ENCODE data around the gene GLRA3.

Gene GLRA3

DNA sequence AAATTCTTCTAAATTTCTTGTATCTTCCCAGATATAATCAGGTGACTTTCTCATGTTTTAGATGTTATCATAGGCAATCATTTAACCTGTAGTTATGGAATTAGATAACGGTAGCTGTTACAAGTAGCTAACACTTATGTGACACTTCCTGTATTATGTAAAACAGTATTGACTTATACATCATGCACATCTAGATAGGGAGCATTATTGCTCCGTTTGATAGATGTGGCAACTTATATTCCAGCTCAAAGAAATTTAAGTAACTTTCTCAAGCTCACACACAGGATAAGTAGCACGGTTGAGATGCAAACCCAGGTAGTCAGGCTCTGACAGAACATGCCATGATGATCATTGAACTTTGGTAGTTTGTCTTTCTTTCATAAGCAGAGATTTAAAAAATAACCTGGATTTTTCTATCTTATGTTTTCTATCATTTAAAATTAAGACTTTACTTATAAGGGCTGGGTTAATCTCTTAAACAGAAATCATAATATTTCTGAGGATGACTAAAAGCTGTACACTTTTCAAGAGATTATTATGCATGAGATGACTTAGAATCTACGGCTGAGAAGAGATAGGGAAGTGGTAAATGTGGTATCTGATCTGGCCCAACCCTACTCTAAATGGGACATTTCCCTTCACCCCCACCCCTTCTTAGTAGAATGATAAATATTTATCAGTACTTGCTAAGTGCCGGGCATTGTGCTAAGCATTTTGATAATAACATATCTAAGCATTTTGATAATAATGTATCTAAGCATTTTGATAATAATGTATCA, 237.6 kb downstream of the GLRA3 start:
- peak; percentile 23 for DNase-seq

DNA sequence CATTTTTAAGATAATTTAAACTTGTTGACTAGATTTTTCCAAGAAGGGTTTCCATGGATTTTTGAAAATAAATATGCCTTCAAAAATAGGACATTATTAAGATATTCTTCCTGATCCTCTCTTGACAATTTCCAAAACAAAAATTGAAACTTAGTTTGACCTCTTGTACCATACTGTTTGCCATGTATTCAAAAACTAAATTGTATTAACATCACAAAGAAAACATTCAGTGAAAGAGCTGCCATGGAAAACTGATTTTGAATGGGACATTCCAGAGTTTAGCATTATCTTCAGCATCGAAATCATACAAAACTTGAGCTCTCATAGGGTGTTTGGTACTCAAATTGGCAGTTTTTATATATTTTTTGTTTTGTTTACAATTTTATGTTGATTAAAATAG, 238.7 kb downstream of the GLRA3 start:
- no peak for DNase-seq
